ENCODE measurements around the gene SETSIP. TPM values are rescaled to one million over a fixed set of nuclear protein-coding genes. Genes with fewer than 3 reads are reported as not detected.

SETSIP gene
- total and polyA plus RNA-seq, 2 of the 8 experiments (the other 6 are each of a cell fraction or from before 2014, with no cell fraction given) = 0.14 TPM; not detected in 1

GRCh38 chr1:92070892-92071291 is 4.3 kb downstream of the SETSIP start:
- WGBS, 2 experiments (ENCODE audit: extremely low coverage in 1 of 2, insufficient coverage in 1 of 2, insufficient read length in 1 of 2, insufficient replicate concordance in 2 of 2, low coverage in 1 of 2, low lambda C conversion rate in 2 of 2, missing lambda C conversion rate in 1 of 2) = 88% methylated on average over 2 of the region's 2 CpGs; no CpG with 5 or more reads in 1 of the 2 experiments
- H2BK5ac ChIP-seq (ENCODE audit: low read depth, low read length) = no peak overlapping the region
- no peaks in the 10 kb centered on the region for H3K79me2 ChIP-seq (ENCODE audit: control insufficient read depth in 1 of 2, insufficient read depth in 2 of 2, low read length in 2 of 2)
- H3K14ac ChIP-seq (ENCODE audit: insufficient read length) = no peak overlapping the region
- no peaks in the 10 kb centered on the region for H3K9me3 ChIP-seq (ENCODE audit: insufficient read depth in 2 of 2, low read depth in 1 of 2, low read length in 1 of 2)
- no peak overlapping the region for H3K4ac ChIP-seq (replicated peaks; ENCODE audit: insufficient read length, low read depth, low read length)
- no peak overlapping the region for H3K4me3 ChIP-seq (ENCODE audit: extremely low read depth in 1 of 4, insufficient read depth in 2 of 4, low read depth in 3 of 4, low read length in 4 of 4)
- no peak overlapping the region for H4K91ac ChIP-seq (replicated peaks; ENCODE audit: insufficient read length, low read length)
- H2BK20ac ChIP-seq (ENCODE audit: low read length) = no peak overlapping the region
- no peak overlapping the region for H2BK15ac ChIP-seq (ENCODE audit: low read length)
- H2AK5ac ChIP-seq (ENCODE audit: low read depth, low read length) = no peak overlapping the region
- peak overlapping the region; percentile 95 for H2AFZ ChIP-seq (ENCODE audit: low read length)
- H3K18ac ChIP-seq (ENCODE audit: extremely low read depth, low read length) = no peak overlapping the region
- H3K27me3 ChIP-seq (replicated peaks in 1 of 4; ENCODE audit: control insufficient read depth in 3 of 4, extremely low read depth in 1 of 4, insufficient read depth in 3 of 4, low read length in 3 of 4) = no peaks in the 10 kb centered on the region
- no peak overlapping the region for H3K56ac ChIP-seq (replicated peaks; ENCODE audit: insufficient read length, low read depth, low read length)
- H3K79me1 ChIP-seq (ENCODE audit: low read depth, low read length) = no peaks in the 10 kb centered on the region
- H3K4me1 ChIP-seq (replicated peaks in 1 of 4; ENCODE audit: control insufficient read depth in 3 of 4, insufficient read depth in 4 of 4, low read length in 3 of 4) = peaks cover 0 to 3% (median 1%) of the 10 kb centered on the region in 4 experiments; a peak in 3 of 7 replicates
- CTCF ChIA-PET (ENCODE audit: partially characterized antibody) = interaction anchor here (0.6 to 1.1 kb wide), 3 partner anchors 48 to 650 kb away, joined by 3 to 5 read pairs (median 3); no protein-coding TSS in a partner anchor
- no peak overlapping the region for H4K8ac ChIP-seq (ENCODE audit: extremely low read depth, insufficient read depth, low read length)
- no peak overlapping the region for H2BK120ac ChIP-seq (replicated peaks; ENCODE audit: low read depth, low read length)
- no peak overlapping the region for H4K5ac ChIP-seq (ENCODE audit: insufficient read length, low read depth, low read length)
- no peak overlapping the region for H3K9ac ChIP-seq (replicated peaks in 1 of 4; ENCODE audit: extremely low read depth in 1 of 4, low read depth in 3 of 4, low read length in 3 of 4)
- no peaks in the 10 kb centered on the region for H4K20me1 ChIP-seq (replicated peaks in 1 of 2; ENCODE audit: control insufficient read depth in 1 of 2, insufficient read depth in 2 of 2, low read length in 2 of 2)
- DNase-seq (ENCODE audit: low read depth in 1 of 2, low spot score in 2 of 2) (no peak), FAIRE-seq (no peak)
- H3K27ac ChIP-seq (ENCODE audit: low read depth, low read length) = no peak overlapping the region
- no peak overlapping the region for H3K23ac ChIP-seq (ENCODE audit: insufficient read length)
- POLR2A ChIA-PET (ENCODE audit: partially characterized antibody) = no interaction called here
- no peak overlapping the region for H3K4me2 ChIP-seq (ENCODE audit: insufficient read depth in 1 of 2, low read depth in 2 of 2, low read length in 2 of 2)
- H2BK12ac ChIP-seq (ENCODE audit: low read depth, low read length) = no peak overlapping the region
- no peaks in the 10 kb centered on the region for H3K23me2 ChIP-seq (ENCODE audit: low read depth, low read length)
- no peaks in the 10 kb centered on the region for H3K36me3 ChIP-seq (ENCODE audit: control insufficient read depth in 2 of 4, insufficient read depth in 4 of 4, low read length in 3 of 4)
- no peak for TF ChIP-seq YY1 (IDR thresholded peaks at IDR 0.05; ENCODE audit: low read depth, low read length)
- no peak for TF ChIP-seq CHD2 (IDR thresholded peaks at IDR 0.05; ENCODE audit: low read length)
- no peak for TF ChIP-seq FOSL1 (IDR thresholded peaks at IDR 0.05; ENCODE audit: insufficient read depth, low read depth, low read length)
- TF ChIP-seq TCF12 (IDR thresholded peaks at IDR 0.05; ENCODE audit: low read depth, low read length) = no peak
- TF ChIP-seq BCL11A (IDR thresholded peaks at IDR 0.05; ENCODE audit: low read depth in 2 of 2, low read length in 2 of 2) = no peak
- TF ChIP-seq CHD1 (IDR thresholded peaks at IDR 0.05; ENCODE audit: low read depth, low read length) = no peak
- no peak for TF ChIP-seq HDAC6 (IDR thresholded peaks at IDR 0.05; ENCODE audit: low read depth, low read length)
- TF ChIP-seq SUZ12 (IDR thresholded peaks at IDR 0.05; ENCODE audit: low read length) = no peak
- TF ChIP-seq TAF1 (IDR thresholded peaks at IDR 0.05; ENCODE audit: low read depth, low read length) = no peak
- TF ChIP-seq CTCF (IDR thresholded peaks at IDR 0.05; ENCODE audit: control extremely low read depth in 1 of 3, insufficient read depth in 1 of 3, low read depth in 1 of 3, low read length in 3 of 3) = no peak
- TF ChIP-seq TBP (IDR thresholded peaks at IDR 0.05; ENCODE audit: low read depth, low read length) = no peak
- TF ChIP-seq EP300 (IDR thresholded peaks at IDR 0.05; ENCODE audit: borderline replicate concordance in 1 of 2, low read depth in 2 of 2, low read length in 2 of 2) = no peak
- TF ChIP-seq EGR1 (IDR thresholded peaks at IDR 0.05; ENCODE audit: borderline replicate concordance, low read depth, low read length) = no peak

Measured in H1 (cell line).